PC-9 (cell line): ENCODE data around the gene C11orf21.

Experiments
- EZH2 ChIP-seq: fragments of 200-600 bp; sonication (generic); IDR thresholded peaks from 2 replicates; pipeline ENCODE4 v1.8.0; 2017; ENCODE audit warnings: antibody characterized with exemption, low read depth
- TF ChIP-seq, protein P1 (sequence below): fragments of 200-600 bp; sonication (generic); conservative IDR thresholded peaks from 2 replicates; pipeline ENCODE4 v1.6.1; 2017; ENCODE audit warnings: mixed run types, antibody characterized with exemption, mild to moderate bottlenecking, moderate library complexity

DNA sequence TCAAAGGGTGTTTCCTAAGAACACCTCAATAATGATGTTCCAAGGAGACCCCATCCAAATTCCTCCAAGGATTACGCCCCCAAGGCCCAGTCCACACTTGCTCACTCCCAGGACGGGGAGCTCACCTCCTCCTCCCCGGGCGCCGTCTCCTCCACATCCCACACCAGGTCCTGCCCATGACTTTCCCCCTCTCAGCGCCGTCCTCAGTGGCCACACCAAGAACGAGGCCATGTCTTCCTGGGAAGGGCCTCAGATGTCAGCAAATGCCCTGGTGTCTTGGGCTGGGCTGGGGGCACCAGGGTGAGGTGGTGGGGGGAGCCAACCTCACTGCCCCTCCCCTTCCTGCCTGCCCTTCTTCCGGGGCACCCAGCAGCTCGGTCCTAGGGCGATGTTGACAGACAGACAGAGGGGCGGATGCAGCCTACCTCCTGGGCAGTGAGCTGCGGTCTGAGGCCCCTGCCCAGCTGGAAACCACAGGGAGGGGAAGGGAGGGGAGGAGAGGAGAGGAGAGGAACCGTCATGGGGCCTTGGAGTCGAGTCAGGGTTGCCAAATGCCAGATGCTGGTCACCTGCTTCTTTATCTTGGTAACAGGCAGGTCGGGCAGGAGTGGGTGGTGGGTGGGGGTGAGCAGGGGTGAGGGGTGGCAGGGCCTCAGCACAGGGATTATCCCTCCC lies at the start of gene C11orf21, which contains the start of gene TSPAN32:
- TF ChIP-seq, protein P1, sequence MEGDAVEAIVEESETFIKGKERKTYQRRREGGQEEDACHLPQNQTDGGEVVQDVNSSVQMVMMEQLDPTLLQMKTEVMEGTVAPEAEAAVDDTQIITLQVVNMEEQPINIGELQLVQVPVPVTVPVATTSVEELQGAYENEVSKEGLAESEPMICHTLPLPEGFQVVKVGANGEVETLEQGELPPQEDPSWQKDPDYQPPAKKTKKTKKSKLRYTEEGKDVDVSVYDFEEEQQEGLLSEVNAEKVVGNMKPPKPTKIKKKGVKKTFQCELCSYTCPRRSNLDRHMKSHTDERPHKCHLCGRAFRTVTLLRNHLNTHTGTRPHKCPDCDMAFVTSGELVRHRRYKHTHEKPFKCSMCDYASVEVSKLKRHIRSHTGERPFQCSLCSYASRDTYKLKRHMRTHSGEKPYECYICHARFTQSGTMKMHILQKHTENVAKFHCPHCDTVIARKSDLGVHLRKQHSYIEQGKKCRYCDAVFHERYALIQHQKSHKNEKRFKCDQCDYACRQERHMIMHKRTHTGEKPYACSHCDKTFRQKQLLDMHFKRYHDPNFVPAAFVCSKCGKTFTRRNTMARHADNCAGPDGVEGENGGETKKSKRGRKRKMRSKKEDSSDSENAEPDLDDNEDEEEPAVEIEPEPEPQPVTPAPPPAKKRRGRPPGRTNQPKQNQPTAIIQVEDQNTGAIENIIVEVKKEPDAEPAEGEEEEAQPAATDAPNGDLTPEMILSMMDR: no peak
- TF ChIP-seq EZH2: no peak
